GM23338 (cell line): Measurements from ENCODE around the gene CLEC1B. TPM values are rescaled to one million over a fixed set of nuclear protein-coding genes. Genes with fewer than 3 reads are reported as not detected.

Source experiments
- ATAC-seq: fragments of 200-7000 bp; cut with Tn5 transposase; 3 replicates; pipeline ENCODE4 v1.9.1; 2020
- DNase-seq: peaks from one replicate; pipeline ENCODE4 v3.0.0-alpha.2; 2015; ENCODE audit warnings: low spot score
- H2AFZ ChIP-seq: fragments of 200-600 bp; sonication (generic); 2 replicates; pipeline ENCODE4 v1.8.0; 2016; ENCODE audit warnings: antibody characterized with exemption, mild to moderate bottlenecking, moderate library complexity
- H3F3A ChIP-seq: fragments of 200-600 bp; sonication (generic); replicated peaks from 2 replicates; pipeline ENCODE4 v1.8.0; 2017; ENCODE audit warnings: antibody characterized with exemption, mixed run types, low read depth
- H3K27ac ChIP-seq: fragments of 200-600 bp; sonication (generic); 2 replicates; pipeline ENCODE4 v1.6.1; 2016; ENCODE audit warnings: low read depth
- H3K27me3 ChIP-seq: fragments of 200-600 bp; sonication (generic); 2 replicates; pipeline ENCODE4 v1.8.0; 2016; ENCODE audit warnings: mild to moderate bottlenecking, mixed run types, moderate library complexity; ENCODE audit not compliant: insufficient read depth
- H3K36me3 ChIP-seq: fragments of 200-600 bp; sonication (generic); 2 replicates; pipeline ENCODE4 v1.8.0; 2016; ENCODE audit warnings: mild to moderate bottlenecking; ENCODE audit not compliant: insufficient read depth
- H3K4me1 ChIP-seq: fragments of 200-600 bp; sonication (generic); 2 replicates; pipeline ENCODE4 v1.8.0; 2016; ENCODE audit warnings: mild to moderate bottlenecking, moderate library complexity; ENCODE audit not compliant: insufficient read depth
- H3K4me2 ChIP-seq: fragments of 200-600 bp; sonication (generic); 2 replicates; pipeline ENCODE4 v1.7.1; 2017; ENCODE audit warnings: mixed run types
- H3K4me3 ChIP-seq: fragments of 200-600 bp; sonication (generic); 2 replicates; pipeline ENCODE4 v1.6.1; 2016; ENCODE audit warnings: mixed run types
- H3K79me2 ChIP-seq: fragments of 200-600 bp; sonication (generic); replicated peaks from 2 replicates; pipeline ENCODE4 v1.8.0; 2017; ENCODE audit warnings: mild to moderate bottlenecking; ENCODE audit not compliant: insufficient read depth
- H3K9me2 ChIP-seq: fragments of 200-600 bp; sonication (generic); 2 replicates; pipeline ENCODE4 v1.8.0; 2017; ENCODE audit not compliant: insufficient read depth
- H4K20me1 ChIP-seq: fragments of 200-600 bp; sonication (generic); replicated peaks from 2 replicates; pipeline ENCODE4 v1.8.0; 2017; ENCODE audit warnings: mild to moderate bottlenecking; ENCODE audit not compliant: insufficient read depth
- H3K27ac Mint-ChIP-seq: 2 replicates; pipeline ENCODE4 v1.8.0; 2020; ENCODE audit warnings: inconsistent platforms, mild to moderate bottlenecking, moderate library complexity, mixed read lengths
- H3K27me3 Mint-ChIP-seq: 3 replicates; pipeline ENCODE4 v1.8.0; 2022; ENCODE audit warnings: low read depth, mild to moderate bottlenecking, moderate library complexity, mixed read lengths, inconsistent platforms; ENCODE audit not compliant: insufficient read depth, poor library complexity
- H3K36me3 Mint-ChIP-seq: 3 replicates; pipeline ENCODE4 v1.8.0; 2021; ENCODE audit warnings: low read depth, mild to moderate bottlenecking, inconsistent platforms, moderate library complexity, mixed read lengths
- H3K4me1 Mint-ChIP-seq: 3 replicates; pipeline ENCODE4 v1.8.0; 2020; ENCODE audit warnings: mild to moderate bottlenecking, inconsistent platforms, mixed read lengths
- H3K4me3 Mint-ChIP-seq: 3 replicates; pipeline ENCODE4 v1.8.0; 2021; ENCODE audit warnings: moderate library complexity, mild to moderate bottlenecking, inconsistent platforms, mixed read lengths
- H3K9me3 Mint-ChIP-seq: 3 replicates; pipeline ENCODE4 v1.8.0; 2020; ENCODE audit warnings: moderate library complexity, mild to moderate bottlenecking, inconsistent platforms, mixed read lengths
- CREB1 ChIP-seq: fragments of 250-450 bp; sonication (Bioruptor Pico); IDR thresholded peaks from 2 replicates; pipeline ENCODE4 v1.5.0; 2020; ENCODE audit warnings: low read depth, mild to moderate bottlenecking, moderate library complexity
- CTCF ChIP-seq, 2 experiments: fragments of 200-600 bp in 1 of 2; sonication (generic) in 1 of 2; conservative IDR thresholded peaks; 2 replicates each; pipeline versions ENCODE4 v1.5.1 to v1.6.1; 2016 to 2017; ENCODE audit warnings: antibody characterized with exemption in 2 of 2, low read depth in 2 of 2, mild to moderate bottlenecking in 2 of 2, moderate library complexity in 1 of 2
- ETS1 ChIP-seq: IDR thresholded peaks from 2 replicates; pipeline ENCODE4 v1.6.1; 2016; ENCODE audit warnings: antibody characterized with exemption
- EZH2 ChIP-seq: fragments of 200-600 bp; sonication (generic); IDR thresholded peaks from one replicate; pipeline ENCODE4 v1.8.0; 2017; ENCODE audit warnings: antibody characterized with exemption, mild to moderate bottlenecking, low read depth; ENCODE audit not compliant: unreplicated experiment
- EZH2phosphoT487 ChIP-seq: fragments of 200-600 bp; sonication (generic); IDR thresholded peaks from one replicate; pipeline ENCODE4 v1.8.1; 2018; ENCODE audit warnings: antibody characterized with exemption; ENCODE audit not compliant: unreplicated experiment
- JUNB ChIP-seq: IDR thresholded peaks from one replicate; pipeline ENCODE4 v1.6.1; 2016; ENCODE audit warnings: antibody characterized with exemption; ENCODE audit not compliant: unreplicated experiment
- NANOG ChIP-seq: IDR thresholded peaks from 2 replicates; pipeline ENCODE4 v1.6.1; 2016; ENCODE audit warnings: antibody characterized with exemption, borderline replicate concordance
- POLR2AphosphoS5 ChIP-seq: IDR thresholded peaks from 2 replicates; pipeline ENCODE4 v1.6.1; 2016; ENCODE audit warnings: antibody characterized with exemption, low read depth
- STAT1 ChIP-seq: IDR thresholded peaks from one replicate; pipeline ENCODE4 v1.6.1; 2016; ENCODE audit warnings: antibody characterized with exemption; ENCODE audit not compliant: unreplicated experiment
- ZNF114 ChIP-seq: fragments of 250-450 bp; sonication (Bioruptor Pico); IDR thresholded peaks from 2 replicates; pipeline ENCODE4 v1.5.0; 2020; ENCODE audit warnings: mild to moderate bottlenecking, moderate library complexity
- ZNF331 ChIP-seq: fragments of 250-450 bp; sonication (Bioruptor Pico); IDR thresholded peaks from 2 replicates; pipeline ENCODE4 v1.5.0; 2020; ENCODE audit warnings: low read depth, mild to moderate bottlenecking, moderate library complexity
- ZNF462 ChIP-seq: fragments of 250-450 bp; sonication (Bioruptor Pico); IDR thresholded peaks from 2 replicates; pipeline ENCODE4 v1.5.0; 2020; ENCODE audit warnings: mild to moderate bottlenecking, moderate library complexity
- polyA plus RNA-seq: library from polyadenylated mRNA; unstranded; fragments of >200 nt; fragmentation: Nextera tagmentation; extraction: Ambion mirVana; gene quantifications from 2 replicates; pipeline ENCODE4 v1.2.1, GENCODE V29; 2016
- total RNA-seq: library from RNA; depleted of rRNA; stranded (reverse); fragments of >200 nt; shearing (Covaris generic); gene quantifications from 2 replicates; pipeline ENCODE4 v1.2.3, GENCODE V29; 2014
- TF ChIP-seq, protein P1 (sequence below): IDR thresholded peaks from one replicate; pipeline ENCODE4 v1.6.1; 2018; ENCODE audit warnings: antibody characterized with exemption; ENCODE audit not compliant: unreplicated experiment

The CLEC1B gene
- total and polyA plus RNA-seq, 2 experiments from 2014 or later, result not detected

DNA sequence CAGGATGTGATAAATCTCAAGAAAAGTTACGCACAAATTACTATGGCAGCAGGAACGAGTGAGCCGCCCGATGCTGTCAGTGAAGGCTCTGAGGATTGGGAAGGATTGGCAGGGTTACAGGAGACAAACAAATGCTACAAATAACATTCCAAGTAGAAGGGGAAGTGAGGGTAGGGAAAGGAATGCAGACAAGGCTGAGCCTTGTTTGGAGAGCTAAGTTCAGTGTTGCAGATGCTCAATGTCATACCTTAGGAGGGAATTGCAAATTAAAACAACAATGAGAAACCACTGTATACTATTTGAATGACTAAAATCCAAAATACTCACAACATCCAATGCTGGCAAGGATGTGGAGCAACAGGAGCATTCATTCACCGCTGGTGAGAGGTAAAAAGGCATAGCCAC, 32.9 kb upstream of the CLEC1B start:
- Mint-ChIP-seq H3K4me1 (peaks cover 11% of the 10 kb centered on the region; the same call in 2 of the 3 replicates), H3K4me3 (no peak overlapping the region), H3K9me3 (peaks cover 9% of the 10 kb centered on the region; the same call in 2 of the 3 replicates), H3K36me3 (no peaks in the 10 kb centered on the region; the same call in 2 of the 3 replicates), H3K27ac (no peak overlapping the region; the same call in none of the 2 replicates), H3K27me3 (no peaks in the 10 kb centered on the region)
- Histone ChIP-seq H2AFZ (no peak overlapping the region), H3K27ac (peak overlapping the region; percentile 68; the same call in 1 of the 2 replicates), H3K36me3 (no peaks in the 10 kb centered on the region), H3F3A (no peaks in the 10 kb centered on the region), H3K4me2 (no peak overlapping the region), H3K9me2 (0 out of 2 replicates have a peak, but pooled peaks cover 8% of the 10 kb centered on the region), H3K27me3 (no peaks in the 10 kb centered on the region), H4K20me1 (no peaks in the 10 kb centered on the region), H3K79me2 (no peaks in the 10 kb centered on the region), H3K4me1 (no peaks in the 10 kb centered on the region), H3K4me3 (no peak overlapping the region)
- ATAC-seq, result peak; percentile 78
- TF ChIP-seq ETS1 (no peak), JUNB (no peak), ZNF462 (CRISPR knock-in tag) (no peak), STAT1 (no peak), ZNF331 (no peak), CREB1 (CRISPR knock-in tag) (no peak), CTCF (conservative IDR thresholded peaks at IDR 0.05; ENCODE audit: low read depth in 2 of 2) (no peak), EZH2 (no peak), EZH2phosphoT487 (no peak), ZNF114 (CRISPR knock-in tag) (no peak), NANOG (no peak), POLR2AphosphoS5 (no peak)
- TF ChIP-seq, protein P1, sequence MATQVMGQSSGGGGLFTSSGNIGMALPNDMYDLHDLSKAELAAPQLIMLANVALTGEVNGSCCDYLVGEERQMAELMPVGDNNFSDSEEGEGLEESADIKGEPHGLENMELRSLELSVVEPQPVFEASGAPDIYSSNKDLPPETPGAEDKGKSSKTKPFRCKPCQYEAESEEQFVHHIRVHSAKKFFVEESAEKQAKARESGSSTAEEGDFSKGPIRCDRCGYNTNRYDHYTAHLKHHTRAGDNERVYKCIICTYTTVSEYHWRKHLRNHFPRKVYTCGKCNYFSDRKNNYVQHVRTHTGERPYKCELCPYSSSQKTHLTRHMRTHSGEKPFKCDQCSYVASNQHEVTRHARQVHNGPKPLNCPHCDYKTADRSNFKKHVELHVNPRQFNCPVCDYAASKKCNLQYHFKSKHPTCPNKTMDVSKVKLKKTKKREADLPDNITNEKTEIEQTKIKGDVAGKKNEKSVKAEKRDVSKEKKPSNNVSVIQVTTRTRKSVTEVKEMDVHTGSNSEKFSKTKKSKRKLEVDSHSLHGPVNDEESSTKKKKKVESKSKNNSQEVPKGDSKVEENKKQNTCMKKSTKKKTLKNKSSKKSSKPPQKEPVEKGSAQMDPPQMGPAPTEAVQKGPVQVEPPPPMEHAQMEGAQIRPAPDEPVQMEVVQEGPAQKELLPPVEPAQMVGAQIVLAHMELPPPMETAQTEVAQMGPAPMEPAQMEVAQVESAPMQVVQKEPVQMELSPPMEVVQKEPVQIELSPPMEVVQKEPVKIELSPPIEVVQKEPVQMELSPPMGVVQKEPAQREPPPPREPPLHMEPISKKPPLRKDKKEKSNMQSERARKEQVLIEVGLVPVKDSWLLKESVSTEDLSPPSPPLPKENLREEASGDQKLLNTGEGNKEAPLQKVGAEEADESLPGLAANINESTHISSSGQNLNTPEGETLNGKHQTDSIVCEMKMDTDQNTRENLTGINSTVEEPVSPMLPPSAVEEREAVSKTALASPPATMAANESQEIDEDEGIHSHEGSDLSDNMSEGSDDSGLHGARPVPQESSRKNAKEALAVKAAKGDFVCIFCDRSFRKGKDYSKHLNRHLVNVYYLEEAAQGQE, result no peak
- peak; percentile 67 for DNase-seq
